GM19023 (cell line): ENCODE measurements around the gene TUBB4A.
"Not testable (repeated sequence)": the region's sequence is repeated elsewhere in the genome, so short reads cannot be mapped to it uniquely, and the experiment has no call there.

Source experiments
- ATAC-seq: cut with Tn5 transposase; IDR thresholded peaks from one replicate; pipeline ENCODE4 v1.9.1; 2021; ENCODE audit warnings: mild to moderate bottlenecking, moderate library complexity; ENCODE audit not compliant: unreplicated experiment

Gene TUBB4A

GRCh38 chr19:6501740-6502648 lies at the start of gene TUBB4A:
TUBB4A (minus strand) TSS chr19:6502309; CDS start chr19:6502212, 97 bp downstream.
- no peak for ATAC-seq

- no peak for ATAC-seq
Observed at GRCh38 chr19:6551091-6551490, 49.0 kb upstream of the TUBB4A start.

DNA sequence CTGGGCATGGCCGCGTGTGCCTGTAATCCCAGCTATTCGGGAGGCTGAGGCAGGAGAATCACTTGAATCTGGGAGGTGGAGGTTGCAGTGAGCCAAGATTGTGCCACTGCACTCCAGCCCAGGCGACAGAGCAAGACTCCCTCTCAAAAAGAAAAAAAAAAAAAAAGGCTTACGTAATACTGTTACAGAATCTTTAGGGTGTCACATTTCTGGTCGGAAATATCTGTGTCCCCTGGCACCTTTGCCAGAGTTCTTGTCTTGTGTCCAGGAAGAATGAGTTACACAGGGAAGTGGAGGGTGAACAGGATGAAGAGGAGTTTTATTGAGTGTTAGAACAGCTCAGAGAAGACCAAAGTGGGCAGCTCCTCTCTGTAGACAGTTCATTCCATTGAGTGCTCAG lies 48.6 kb upstream of the TUBB4A start:
- not testable (repeated sequence) for ATAC-seq

DNA sequence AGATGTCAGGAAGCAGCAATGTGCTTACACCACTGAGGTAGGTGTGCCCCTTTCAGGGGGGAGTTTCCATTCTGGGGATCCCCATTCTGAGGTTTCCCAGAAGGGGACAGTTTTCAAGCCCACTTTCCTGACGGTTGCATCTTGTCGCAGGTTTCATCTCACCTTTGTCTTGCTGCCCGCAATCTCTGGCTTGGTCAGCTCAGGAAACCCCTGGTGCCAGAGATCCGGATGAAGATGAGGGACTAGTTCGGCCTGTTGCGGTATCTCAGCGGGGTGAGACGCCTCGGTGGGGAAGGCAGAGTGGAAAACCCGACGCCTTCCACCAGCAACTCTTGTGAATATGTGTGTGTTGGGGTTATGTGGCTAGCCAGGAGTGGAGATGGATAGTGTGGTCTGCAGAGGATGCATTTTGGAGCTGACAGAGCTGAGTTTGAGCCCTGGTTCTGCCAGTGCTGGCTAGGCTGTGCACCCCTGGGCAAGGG lies 41.8 kb upstream of the TUBB4A start:
- ATAC-seq: no peak

DNA sequence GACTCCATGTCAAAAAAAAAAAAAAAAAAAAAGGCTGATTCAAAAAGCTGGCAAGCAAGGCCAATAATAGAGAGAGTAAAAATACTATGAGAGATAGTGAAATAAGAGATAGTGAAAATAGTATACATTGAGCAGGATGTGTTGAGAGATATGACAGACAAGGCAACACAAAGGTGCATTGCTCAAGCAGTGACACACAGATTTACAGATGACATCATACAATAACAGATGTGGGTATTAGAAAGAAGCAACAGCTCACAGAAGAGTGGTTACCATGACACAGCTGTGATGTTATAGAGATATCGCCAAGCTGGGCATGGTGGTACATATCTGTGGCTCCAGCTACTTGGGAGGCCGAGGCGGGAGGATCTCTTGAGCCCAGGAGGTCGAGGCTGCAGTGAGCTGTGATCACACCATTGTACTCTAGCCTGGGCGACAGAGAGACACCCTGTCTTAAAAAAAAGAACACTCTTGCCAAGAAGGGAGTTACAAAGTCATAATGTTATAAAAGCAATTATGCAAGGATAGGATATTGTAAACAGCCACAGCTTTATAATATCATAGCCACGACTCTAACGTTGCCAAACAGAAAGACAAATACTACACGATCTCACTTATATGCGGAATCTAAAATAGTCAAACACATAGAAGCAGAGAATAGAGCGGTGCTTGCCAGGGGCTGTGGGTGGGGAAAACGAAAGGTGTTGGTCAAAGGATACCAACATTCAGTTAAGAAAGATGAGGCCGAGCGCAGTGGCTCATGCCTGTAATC lies 39.0 kb upstream of the TUBB4A start:
- ATAC-seq: no peak

DNA sequence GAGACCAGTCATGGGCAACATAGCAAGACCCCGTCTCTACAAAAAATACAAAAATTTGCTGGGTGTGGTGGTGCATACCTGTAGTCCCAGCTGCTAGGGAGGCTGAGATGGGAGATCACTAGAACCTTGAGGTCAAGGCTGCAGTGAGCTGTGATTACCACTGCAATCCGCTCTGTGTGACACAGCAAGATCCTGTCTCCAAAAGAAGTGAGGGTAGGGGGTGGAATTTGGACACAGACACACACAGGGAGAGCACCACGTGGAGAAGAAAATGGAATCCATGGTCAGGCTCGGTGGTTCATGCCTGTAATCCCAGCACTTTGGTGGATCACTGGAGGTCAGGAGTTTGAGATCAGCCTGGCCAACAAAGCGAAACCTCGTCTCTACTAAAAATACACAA lies 37.4 kb upstream of the TUBB4A start:
- ATAC-seq: no peak

- no peak for ATAC-seq
Observed at GRCh38 chr19:6535558-6536137, 33.5 kb upstream of the TUBB4A start.

DNA sequence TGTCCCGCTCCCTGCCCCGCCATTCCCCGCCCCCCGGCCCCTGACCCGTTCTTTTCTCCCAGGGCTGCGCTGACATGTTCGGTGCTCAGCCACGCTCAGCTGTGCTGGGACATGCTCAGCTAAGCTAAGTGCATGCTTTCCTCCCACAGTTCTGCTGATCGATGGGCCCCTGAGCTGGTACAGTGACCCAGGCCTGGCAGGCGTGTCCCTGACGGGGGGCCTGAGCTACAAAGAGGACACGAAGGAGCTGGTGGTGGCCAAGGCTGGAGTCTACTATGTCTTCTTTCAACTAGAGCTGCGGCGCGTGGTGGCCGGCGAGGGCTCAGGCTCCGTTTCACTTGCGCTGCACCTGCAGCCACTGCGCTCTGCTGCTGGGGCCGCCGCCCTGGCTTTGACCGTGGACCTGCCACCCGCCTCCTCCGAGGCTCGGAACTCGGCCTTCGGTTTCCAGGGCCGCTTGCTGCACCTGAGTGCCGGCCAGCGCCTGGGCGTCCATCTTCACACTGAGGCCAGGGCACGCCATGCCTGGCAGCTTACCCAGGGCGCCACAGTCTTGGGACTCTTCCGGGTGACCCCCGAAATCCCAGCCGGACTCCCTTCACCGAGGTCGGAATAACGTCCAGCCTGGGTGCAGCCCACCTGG lies 32.5 kb upstream of the TUBB4A start:
- no peak for ATAC-seq

GRCh38 chr19:6533746-6534418 lies 31.8 kb upstream of the TUBB4A start:
- ATAC-seq: no peak

DNA sequence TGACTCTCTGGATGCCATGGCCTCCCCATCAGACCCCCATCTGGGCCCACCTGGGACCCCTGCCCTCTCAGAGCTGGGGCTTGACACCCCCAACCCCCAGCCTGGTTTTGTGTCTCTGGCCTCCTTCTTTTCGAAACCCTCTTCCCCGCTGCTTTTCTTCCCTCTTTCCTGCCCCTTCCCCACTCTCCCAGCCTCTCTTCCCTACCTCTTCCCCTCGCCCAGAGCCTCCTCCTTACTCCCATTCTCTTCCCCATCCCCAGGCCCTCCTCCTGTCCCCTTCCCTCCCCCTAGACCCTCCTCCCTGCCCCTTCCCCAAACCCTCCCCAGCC lies 30.9 kb upstream of the TUBB4A start:
- ATAC-seq: no peak

DNA sequence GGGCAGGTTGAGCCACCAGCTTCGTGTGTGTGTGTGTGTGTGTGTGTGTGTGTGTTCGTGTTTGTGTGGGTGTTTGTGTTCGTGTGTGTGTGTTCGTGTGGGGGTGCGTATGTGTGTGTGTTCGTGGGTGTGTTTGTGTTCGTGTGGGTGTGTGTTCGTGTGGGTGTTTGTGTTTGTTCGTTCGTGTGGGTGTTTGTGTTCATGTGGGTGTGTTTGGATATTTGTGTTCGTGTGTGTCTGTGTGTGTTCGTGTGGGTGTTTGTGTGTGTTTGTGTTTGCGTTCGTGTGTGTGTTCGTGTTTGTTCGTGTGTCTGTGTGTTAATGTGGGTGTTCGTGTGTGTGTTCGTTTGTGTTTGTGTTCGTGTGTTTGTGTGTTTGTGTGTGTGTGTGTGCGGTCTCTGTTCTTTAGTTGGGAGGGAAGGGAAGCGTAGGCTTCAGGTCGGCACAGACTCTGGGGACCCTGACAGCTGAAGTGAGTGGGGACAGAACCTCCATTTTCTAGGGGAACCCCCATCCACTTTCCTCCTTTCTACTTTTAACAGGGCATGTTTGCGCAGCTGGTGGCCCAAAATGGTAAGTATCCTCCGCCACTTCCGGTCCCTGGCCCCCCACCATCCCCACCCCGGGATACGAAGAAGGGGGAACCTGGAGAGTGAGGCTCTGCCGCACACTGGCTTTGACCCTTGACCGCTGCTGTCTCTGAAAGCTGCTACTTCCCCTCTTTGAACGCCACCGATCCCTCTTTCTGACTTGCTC lies 30.3 kb upstream of the TUBB4A start:
- no peak for ATAC-seq

- ATAC-seq: no peak
Observed at GRCh38 chr19:6531956-6532243, 29.8 kb upstream of the TUBB4A start.

GRCh38 chr19:6531163-6531955 lies 29.2 kb upstream of the TUBB4A start:
- peak; percentile 1 for ATAC-seq

DNA sequence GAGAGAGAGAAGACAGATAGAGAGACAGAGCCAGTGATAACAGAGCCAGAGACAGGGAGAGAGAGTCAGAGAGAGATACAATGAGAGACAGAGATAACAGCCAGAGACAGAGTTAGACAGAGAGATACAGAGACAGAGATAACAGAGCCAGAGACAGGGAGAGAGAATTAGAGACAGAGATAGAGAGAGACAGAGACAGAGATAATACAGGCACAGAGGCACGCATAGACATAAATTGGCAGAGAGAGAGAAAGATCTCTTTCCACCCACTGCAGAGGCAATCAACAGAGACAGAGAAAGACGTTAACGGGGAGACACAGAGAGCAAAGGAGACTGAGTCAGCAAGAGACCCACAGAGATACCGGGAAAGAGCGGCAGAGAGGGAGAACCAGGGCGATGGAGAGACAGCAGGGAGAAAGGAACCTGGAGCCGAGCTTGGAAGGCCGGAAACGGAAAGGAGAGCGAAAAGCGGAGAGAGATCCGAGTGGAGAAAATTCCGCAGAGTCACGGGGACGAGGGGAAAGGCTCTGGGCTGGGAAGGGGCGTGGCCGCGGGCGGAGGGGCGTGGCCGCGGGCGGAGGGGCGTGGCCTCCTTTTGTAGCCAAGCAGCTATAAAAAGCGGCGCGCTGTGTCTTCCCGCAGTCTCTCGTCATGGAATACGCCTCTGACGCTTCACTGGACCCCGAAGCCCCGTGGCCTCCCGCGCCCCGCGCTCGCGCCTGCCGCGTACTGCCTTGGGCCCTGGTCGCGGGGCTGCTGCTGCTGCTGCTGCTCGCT lies 28.5 kb upstream of the TUBB4A start, which contains the start of gene TNFSF9:
Gene TNFSF9, plus strand, starts transcription at position 641 of the 777 bp plus-strand sequence. Its CDS starts 11 bp downstream, at position 652.
- ATAC-seq: peak; percentile 44

- no peak for ATAC-seq
Observed at GRCh38 chr19:6529937-6530385, 27.9 kb upstream of the TUBB4A start.

- no peak for ATAC-seq
Observed at GRCh38 chr19:6529351-6529750, 27.2 kb upstream of the TUBB4A start.

- ATAC-seq: no peak
Observed at GRCh38 chr19:6528544-6529121, 26.5 kb upstream of the TUBB4A start.
